Astrocyte of the cerebellum (primary cell): Measurements from ENCODE around the gene OPA1.

Experiments used
- DNase-seq: peaks from one replicate; pipeline ENCODE4 v3.0.0-alpha.2; 2011; ENCODE audit warnings: low read depth
- H3K4me3 ChIP-seq: 2 replicates; pipeline ENCODE4 v1.5.1; 2011; ENCODE audit warnings: mild to moderate bottlenecking, low read depth, low read length, moderate library complexity
- in situ Hi-C: cut with HindIII; loops from 2 replicates; pipeline ENCODE4 v1.10.0; 2017; ENCODE audit warnings: low sequenced_read_pairs
- TF ChIP-seq, protein P1 (sequence below): IDR thresholded peaks from 2 replicates; pipeline ENCODE4 v1.5.1; 2012; ENCODE audit warnings: low read length, low read depth, moderate library complexity, mild to moderate bottlenecking; ENCODE audit errors: missing control alignments

OPA1 gene

DNA sequence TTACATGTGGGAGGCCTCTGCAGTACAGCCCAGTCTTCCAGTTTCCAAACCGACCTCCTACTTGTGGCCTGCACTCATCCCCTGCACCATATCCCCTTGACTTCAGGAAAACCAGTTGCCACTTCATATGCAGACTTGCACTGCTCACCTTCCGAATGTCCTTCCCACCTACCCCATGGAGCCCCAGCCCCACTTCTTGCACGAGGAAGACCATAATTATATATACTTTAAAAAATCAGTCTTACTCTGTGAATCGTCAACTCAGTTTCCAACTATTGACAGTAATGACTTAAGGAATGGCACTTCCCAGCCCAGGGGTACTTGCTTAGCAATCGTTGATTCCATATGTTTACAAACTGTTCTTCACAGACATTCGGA is 136.1 kb downstream of the OPA1 start:
- TF ChIP-seq, protein P1, sequence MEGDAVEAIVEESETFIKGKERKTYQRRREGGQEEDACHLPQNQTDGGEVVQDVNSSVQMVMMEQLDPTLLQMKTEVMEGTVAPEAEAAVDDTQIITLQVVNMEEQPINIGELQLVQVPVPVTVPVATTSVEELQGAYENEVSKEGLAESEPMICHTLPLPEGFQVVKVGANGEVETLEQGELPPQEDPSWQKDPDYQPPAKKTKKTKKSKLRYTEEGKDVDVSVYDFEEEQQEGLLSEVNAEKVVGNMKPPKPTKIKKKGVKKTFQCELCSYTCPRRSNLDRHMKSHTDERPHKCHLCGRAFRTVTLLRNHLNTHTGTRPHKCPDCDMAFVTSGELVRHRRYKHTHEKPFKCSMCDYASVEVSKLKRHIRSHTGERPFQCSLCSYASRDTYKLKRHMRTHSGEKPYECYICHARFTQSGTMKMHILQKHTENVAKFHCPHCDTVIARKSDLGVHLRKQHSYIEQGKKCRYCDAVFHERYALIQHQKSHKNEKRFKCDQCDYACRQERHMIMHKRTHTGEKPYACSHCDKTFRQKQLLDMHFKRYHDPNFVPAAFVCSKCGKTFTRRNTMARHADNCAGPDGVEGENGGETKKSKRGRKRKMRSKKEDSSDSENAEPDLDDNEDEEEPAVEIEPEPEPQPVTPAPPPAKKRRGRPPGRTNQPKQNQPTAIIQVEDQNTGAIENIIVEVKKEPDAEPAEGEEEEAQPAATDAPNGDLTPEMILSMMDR, result no peak
- DNase-seq, result no peak
- in situ Hi-C loops, result no loop called here
- no peak overlapping the region for H3K4me3 ChIP-seq

DNA sequence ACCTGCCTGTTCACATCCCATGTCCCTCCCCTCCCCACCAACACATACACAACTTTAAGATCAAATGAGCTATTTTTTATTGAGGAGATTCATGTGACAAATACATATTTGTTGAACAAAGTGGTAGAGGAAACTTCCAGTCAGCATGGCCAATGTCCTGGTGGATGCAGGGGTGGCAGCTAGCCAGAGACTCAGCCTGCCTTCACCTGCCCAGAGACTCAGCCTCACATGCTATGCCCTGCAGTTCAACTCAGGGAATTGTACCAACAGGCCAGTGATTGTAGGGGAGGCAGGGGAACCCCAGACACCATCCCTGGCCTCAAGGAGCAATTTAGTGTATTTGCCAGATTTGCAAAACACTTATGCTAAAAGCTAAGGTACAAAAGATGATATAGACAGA is 136.6 kb downstream of the OPA1 start:
- H3K4me3 ChIP-seq, result no peak overlapping the region
- in situ Hi-C loops, result no loop called here
- TF ChIP-seq, protein P1, result no peak
- no peak for DNase-seq

DNA sequence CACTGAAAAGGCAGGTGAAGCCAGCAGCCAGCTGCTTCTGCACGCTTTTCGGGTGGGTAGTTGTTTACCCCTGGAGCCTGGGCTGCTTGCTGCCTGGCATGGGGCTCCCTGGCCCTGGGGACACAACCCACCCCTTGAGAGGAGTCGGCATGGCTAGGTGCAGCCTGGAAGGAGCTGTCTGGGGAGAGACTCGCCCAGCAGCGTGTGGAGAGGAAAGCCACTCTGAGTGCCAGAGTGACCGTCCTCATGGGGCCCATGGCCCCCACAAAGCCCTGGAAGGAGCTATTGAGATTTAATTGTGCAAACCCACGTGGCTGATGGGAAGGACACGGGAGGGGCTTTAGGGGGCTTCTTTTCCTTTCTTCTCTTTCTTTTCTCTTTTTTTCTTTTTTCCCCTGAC is 137.5 kb downstream of the OPA1 start:
- no peak for DNase-seq
- in situ Hi-C loops, result no loop called here
- TF ChIP-seq, protein P1, result no peak
- no peak overlapping the region for H3K4me3 ChIP-seq

DNA sequence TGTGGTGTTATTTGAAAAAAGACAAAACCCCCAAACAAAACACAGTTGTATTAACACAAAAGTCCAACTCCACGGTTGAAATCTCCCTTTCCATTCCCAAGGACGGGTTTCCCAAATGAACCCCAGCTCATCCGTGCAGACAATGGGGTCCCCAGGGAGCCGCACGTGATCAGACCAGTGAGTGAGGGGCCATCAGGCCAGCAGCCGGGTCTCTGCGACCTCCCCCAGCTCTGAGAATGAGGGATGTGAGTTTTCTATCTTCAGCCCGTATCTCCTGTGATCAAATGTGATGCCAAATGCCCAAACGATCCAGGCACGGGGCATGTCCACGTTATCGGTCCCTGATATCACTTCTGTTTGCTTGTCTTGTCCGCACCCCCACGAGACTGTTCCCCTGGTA is 138.0 kb downstream of the OPA1 start:
- no peak overlapping the region for H3K4me3 ChIP-seq
- in situ Hi-C loops, result no loop called here
- TF ChIP-seq, protein P1, result no peak
- no peak for DNase-seq

DNA sequence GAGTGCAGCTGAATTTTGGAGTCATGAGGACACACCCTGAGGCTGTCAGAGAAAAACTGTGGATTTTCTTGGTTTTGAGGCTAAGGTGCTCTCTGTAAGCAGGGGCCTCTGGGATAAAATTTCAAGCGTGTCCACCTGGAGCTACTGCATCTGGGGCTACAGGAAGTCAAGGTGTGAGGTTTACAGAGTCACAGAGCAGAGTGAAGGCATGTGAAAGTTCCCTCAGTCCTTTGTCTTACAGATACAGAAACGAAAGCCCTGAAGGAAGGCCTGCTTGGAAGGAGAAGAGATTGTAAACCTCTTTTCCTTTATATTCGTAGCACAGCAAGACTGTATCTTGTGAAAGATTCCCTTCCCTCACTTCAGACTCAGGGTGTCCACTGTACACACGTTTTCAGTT is 138.6 kb downstream of the OPA1 start:
- in situ Hi-C loops, result no loop called here
- no peak for DNase-seq
- H3K4me3 ChIP-seq, result no peak overlapping the region
- TF ChIP-seq, protein P1, result no peak

DNA sequence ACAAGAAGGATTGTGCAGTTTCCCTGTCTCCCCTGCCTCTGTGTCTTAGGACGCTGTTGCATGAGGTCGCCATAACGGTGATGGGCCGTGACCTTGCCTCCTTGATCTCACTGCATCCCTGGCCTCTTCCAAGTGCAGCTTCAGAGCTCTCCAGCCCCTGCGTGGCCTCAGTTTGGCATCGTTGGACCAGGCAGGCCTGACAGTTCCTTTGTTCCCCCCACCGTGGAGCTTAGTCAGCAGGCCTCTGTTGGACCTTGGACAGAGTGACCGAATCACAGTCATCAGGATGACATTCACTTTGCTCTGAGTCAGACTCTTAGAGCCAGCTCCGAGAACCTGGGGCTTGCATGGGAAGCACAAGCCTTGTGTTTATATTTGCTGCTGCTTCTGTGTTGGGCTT is 139.4 kb downstream of the OPA1 start:
- TF ChIP-seq, protein P1, result no peak
- in situ Hi-C loops, result no loop called here
- H3K4me3 ChIP-seq, result no peak overlapping the region
- peak; percentile 39 for DNase-seq

DNA sequence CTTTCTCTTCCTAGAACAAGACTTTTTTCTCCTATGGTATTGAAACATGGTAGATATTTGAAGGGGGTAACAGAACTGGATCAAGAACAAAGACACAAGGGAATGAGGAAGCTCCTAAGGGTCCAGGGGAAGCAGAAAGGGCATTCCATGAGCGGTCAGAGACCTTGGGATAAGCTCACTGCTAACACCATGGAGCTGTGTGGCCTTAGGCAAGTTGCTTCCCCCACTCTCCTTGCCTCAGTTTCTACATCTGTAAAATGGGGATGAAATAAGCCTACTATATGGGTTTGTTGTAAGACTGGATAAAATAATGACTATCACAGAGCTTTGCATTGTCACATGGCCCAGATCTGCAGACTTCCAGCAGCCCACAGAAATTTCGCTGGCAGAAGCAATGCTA is 139.8 kb downstream of the OPA1 start:
- TF ChIP-seq, protein P1, result no peak
- no peak overlapping the region for H3K4me3 ChIP-seq
- in situ Hi-C loops, result no loop called here
- DNase-seq, result no peak
